Colonic mucosa (tissue), 4 donors: ENCODE measurements around the gene KRTAP27-1. TPM values are rescaled to one million over a fixed set of nuclear protein-coding genes. Genes with fewer than 3 reads are reported as not detected.

Experiments
- DNase-seq: peaks from one replicate; pipeline ENCODE4 v3.0.0-alpha.2; 2020
- H3K27ac ChIP-seq: fragments of 200-600 bp; one replicate; pipeline ENCODE4 v1.8.0; 2021
- H3K27me3 ChIP-seq: fragments of 200-600 bp; one replicate; pipeline ENCODE4 v1.8.0; 2021
- H3K36me3 ChIP-seq: fragments of 200-600 bp; one replicate; pipeline ENCODE4 v1.8.0; 2021
- H3K4me1 ChIP-seq: fragments of 200-600 bp; one replicate; pipeline ENCODE4 v1.8.0; 2021; ENCODE audit warnings: mild to moderate bottlenecking
- H3K4me3 ChIP-seq: fragments of 200-600 bp; one replicate; pipeline ENCODE4 v1.8.0; 2021
- H3K9ac ChIP-seq, 2 donors: one replicate each; pipeline ENCODE4 v1.7.0; 2013; ENCODE audit warnings: control low read depth in 2 of 2, low read depth in 2 of 2, low read length in 2 of 2
- H3K9me3 ChIP-seq: fragments of 200-600 bp; one replicate; pipeline ENCODE4 v1.8.0; 2021
- intact Hi-C: fragments of 100-400 bp; cut with DNase I; formaldehyde crosslinking; loops from one replicate; pipeline ENCODE4 v1.14.1; 2022
- total RNA-seq, 2 donors: library from RNA; stranded (reverse); fragmentation: NEBNext Ultra II Directional in 1 of 2; extraction: Animal tissue kit (Norgen Biotek cat#: 25700) in 1 of 2; gene quantifications; one replicate each; pipeline ENCODE4 v1.2.1, GENCODE V29; 2021
- TF ChIP-seq, protein P1 (sequence below): fragments of 200-600 bp; IDR thresholded peaks from one replicate; pipeline ENCODE4 v1.8.0; 2022; ENCODE audit warnings: antibody characterized with exemption, mild to moderate bottlenecking
- donor health status: healthy.
- donor health status: DM: no; HTN: no; CAD: no.
- donor health status: DM: no; HTN: no; CAD: no.

KRTAP27-1 gene
- total RNA-seq, 2 donors from 2014 or later: not detected

DNA sequence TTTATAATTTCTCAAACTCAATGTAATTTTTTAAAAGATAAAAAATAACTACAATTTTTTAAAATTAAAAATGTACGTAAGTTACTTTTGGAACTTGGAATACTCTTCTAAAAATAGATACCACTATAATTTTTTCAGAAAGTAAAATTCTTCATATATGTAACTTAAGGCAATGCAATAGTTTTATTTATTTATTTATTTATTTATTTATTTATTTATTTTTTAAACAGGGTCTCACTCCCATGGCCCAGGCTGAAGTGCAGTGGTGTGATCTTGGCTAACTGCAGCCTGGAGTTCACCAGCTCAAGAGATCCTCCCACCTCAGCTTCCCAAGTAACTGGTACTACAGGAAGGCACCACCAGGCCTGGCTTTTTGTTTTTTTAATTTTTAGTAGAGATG is 14.0 kb upstream of the KRTAP27-1 start:
- H3K9ac ChIP-seq: no peak overlapping the region
- no peak for DNase-seq
- H3K27me3 ChIP-seq: no peaks in the 10 kb centered on the region
- no peak overlapping the region for H3K27ac ChIP-seq
- intact Hi-C loops: no loop called here
- TF ChIP-seq, protein P1, sequence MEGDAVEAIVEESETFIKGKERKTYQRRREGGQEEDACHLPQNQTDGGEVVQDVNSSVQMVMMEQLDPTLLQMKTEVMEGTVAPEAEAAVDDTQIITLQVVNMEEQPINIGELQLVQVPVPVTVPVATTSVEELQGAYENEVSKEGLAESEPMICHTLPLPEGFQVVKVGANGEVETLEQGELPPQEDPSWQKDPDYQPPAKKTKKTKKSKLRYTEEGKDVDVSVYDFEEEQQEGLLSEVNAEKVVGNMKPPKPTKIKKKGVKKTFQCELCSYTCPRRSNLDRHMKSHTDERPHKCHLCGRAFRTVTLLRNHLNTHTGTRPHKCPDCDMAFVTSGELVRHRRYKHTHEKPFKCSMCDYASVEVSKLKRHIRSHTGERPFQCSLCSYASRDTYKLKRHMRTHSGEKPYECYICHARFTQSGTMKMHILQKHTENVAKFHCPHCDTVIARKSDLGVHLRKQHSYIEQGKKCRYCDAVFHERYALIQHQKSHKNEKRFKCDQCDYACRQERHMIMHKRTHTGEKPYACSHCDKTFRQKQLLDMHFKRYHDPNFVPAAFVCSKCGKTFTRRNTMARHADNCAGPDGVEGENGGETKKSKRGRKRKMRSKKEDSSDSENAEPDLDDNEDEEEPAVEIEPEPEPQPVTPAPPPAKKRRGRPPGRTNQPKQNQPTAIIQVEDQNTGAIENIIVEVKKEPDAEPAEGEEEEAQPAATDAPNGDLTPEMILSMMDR: no peak
- H3K4me3 ChIP-seq: no peak overlapping the region
- no peaks in the 10 kb centered on the region for H3K4me1 ChIP-seq
- H3K9me3 ChIP-seq: no peaks in the 10 kb centered on the region
- H3K36me3 ChIP-seq: no peaks in the 10 kb centered on the region

DNA sequence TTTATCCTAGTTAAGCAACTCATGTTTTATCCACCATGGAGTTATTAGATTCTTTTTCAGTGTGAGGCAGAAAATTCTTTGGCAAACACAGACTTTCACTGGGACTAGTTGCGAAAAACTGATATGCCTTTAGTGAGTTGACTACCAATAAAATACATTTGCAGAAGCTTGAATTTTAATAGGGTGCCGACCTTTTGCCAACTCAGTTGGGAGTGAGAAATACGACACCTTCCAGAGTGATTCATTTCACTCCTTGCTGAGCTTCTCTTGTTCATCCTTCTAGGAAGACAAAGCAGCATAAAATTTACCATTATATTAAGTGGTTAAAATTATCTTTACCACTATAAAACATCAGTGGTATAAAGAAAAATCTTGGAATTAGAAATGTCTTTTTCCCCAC is 12.1 kb upstream of the KRTAP27-1 start:
- Histone ChIP-seq H3K9me3 (no peaks in the 10 kb centered on the region), H3K4me1 (no peaks in the 10 kb centered on the region), H3K4me3 (no peak overlapping the region), H3K36me3 (no peaks in the 10 kb centered on the region), H3K9ac (no peak overlapping the region), H3K27ac (no peak overlapping the region), H3K27me3 (no peaks in the 10 kb centered on the region)
- no peak for DNase-seq
- intact Hi-C loops: no loop called here
- TF ChIP-seq, protein P1: no peak

DNA sequence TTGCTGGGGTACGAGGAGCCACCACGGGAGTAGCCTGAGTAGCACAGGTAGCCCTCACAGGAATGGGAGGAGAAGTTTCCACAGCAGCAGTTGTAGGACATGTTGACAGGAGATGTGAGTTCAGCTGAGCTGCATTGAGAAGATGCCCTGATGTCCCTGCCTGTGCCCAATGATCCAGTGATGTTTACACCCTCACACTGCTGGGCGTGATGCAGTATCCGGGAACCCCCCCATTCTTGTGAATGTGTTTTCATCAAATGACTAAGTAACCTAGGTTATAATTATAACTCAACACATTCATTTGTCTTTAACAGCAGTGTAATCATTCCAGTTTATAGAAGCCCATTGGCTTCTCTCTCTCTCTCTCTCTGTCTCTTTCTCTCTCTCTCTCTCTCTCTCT is 11.0 kb upstream of the KRTAP27-1 start, which contains the start of gene KRTAP23-1:
KRTAP23-1 (minus strand) TSS at position 101 of the 400 bp plus-strand sequence; CDS start at position 101, 0 bp downstream.
- TF ChIP-seq, protein P1: no peak
- intact Hi-C loops: no loop called here
- DNase-seq: no peak

DNA sequence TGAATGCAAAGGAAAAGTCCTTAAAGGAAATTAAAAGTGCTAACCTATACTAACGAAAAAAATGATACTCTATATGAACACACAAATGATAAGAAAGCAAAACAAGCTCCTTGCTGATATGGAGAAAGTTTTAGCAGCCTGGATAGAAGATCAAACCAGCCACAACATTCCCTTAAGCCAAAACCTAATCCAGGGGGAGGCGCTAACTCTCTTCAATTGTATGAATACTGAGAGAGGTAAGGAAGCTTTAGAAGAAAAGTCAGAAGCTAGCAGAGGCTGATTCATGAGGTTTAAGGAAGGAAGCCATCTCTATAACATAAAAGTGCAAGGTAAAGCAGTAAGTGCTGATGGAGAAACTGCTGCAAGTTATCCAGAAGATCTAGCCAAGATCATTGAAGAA is 7.5 kb upstream of the KRTAP27-1 start:
- DNase-seq: no peak
- H3K9me3 ChIP-seq: no peaks in the 10 kb centered on the region
- no peaks in the 10 kb centered on the region for H3K36me3 ChIP-seq
- H3K27ac ChIP-seq: no peak overlapping the region
- TF ChIP-seq, protein P1: no peak
- no peaks in the 10 kb centered on the region for H3K4me1 ChIP-seq
- intact Hi-C loops: no loop called here
- no peak overlapping the region for H3K9ac ChIP-seq
- no peaks in the 10 kb centered on the region for H3K27me3 ChIP-seq
- H3K4me3 ChIP-seq: no peak overlapping the region

More for the DNA sequence above, 11.0 kb upstream of the KRTAP27-1 start, which contains the start of gene KRTAP23-1:
- Histone ChIP-seq H3K9me3 (no peaks in the 10 kb centered on the region), H3K36me3 (no peaks in the 10 kb centered on the region), H3K27me3 (no peaks in the 10 kb centered on the region), H3K4me1 (no peaks in the 10 kb centered on the region), H3K27ac (no peak within 1 kb of the TSS), H3K4me3 (no peak within 1 kb of the TSS), H3K9ac (no peak within 1 kb of the TSS)

DNA sequence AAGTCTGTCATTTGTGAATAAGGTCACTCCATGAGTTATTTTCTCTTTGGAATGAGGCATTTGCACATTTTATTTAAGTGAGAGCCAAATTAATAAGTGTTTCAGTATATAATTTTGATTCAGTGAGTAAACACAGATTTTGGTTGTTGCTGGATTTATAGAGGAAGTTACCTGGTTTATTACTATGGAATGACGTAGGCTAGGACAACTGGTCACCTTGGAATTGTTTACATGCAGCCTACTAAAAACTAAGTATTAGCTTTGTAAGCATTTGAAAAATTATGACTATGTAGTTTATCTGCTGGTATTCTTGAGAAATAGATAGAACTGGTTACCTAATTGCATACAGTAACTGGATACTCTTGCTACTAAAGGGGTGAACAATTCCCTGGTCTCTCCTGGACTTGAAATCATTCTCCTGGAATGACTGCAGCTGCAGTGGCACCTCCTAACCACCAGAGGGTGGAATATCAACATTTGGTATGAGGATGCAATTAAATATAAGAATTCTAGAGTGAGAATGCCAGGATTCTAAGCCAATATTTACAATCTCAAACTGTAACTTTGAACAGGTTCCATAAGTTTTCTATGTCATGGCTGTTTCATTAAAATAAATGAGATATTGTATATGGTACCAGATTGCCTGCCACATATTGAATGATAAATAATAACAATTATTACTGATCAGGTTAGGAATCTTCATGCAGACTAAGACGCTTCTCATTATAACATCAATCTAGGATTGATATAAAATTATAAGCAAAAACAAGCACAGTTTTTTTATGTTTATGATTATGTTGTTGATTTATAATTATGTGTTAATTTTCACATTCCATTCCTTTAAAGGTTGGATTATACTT is 3.5 kb upstream of the KRTAP27-1 start:
- no peaks in the 10 kb centered on the region for H3K4me1 ChIP-seq
- H3K36me3 ChIP-seq: no peaks in the 10 kb centered on the region
- H3K9me3 ChIP-seq: no peaks in the 10 kb centered on the region
- H3K27me3 ChIP-seq: no peaks in the 10 kb centered on the region
- TF ChIP-seq, protein P1: peak; percentile 75
- no peak overlapping the region for H3K9ac ChIP-seq
- peak; percentile 51 for DNase-seq
- no peak overlapping the region for H3K4me3 ChIP-seq
- no peak overlapping the region for H3K27ac ChIP-seq
- intact Hi-C loops: loop anchor here (5.0 kb wide), 1 partner anchor 66 kb away; no protein-coding TSS in a partner anchor
